Esophagus squamous epithelium (tissue), 5 donors: ENCODE measurements around the gene SFXN1. TPM values are rescaled to one million over a fixed set of nuclear protein-coding genes. Genes with fewer than 3 reads are reported as not detected.

Source experiments
- DNase-seq: peaks from one replicate; lab custom pipeline; 2025; lab: John Stamatoyannopoulos, UW
- H3K27ac ChIP-seq, 4 donors: fragments of 200-600 bp; sonication (generic); one replicate each; pipeline ENCODE4 v1.5.1; 2016 to 2019; ENCODE audit warnings: mild to moderate bottlenecking in 1 of 4
- H3K27me3 ChIP-seq, 4 donors: fragments of 200-600 bp; sonication (generic); 1 replicate in 3 of 4; 2 replicates in 1 of 4; pipeline versions ENCODE4 v1.5.1 to v1.6.0; 2017 to 2021; ENCODE audit warnings: antibody characterized with exemption in 1 of 4
- H3K36me3 ChIP-seq, 3 donors: fragments of 200-600 bp; sonication (generic); one replicate each; pipeline ENCODE4 v1.5.1; 2016 to 2019
- H3K4me1 ChIP-seq, 3 donors: fragments of 200-600 bp; sonication (generic); one replicate each; pipeline ENCODE4 v1.5.1; 2017 to 2019
- H3K4me3 ChIP-seq, 4 donors: fragments of 200-600 bp; sonication (generic); 1 replicate in 3 of 4; 2 replicates in 1 of 4; pipeline ENCODE4 v1.5.1; 2016 to 2019; ENCODE audit warnings: mild to moderate bottlenecking in 2 of 4, moderate library complexity in 1 of 4
- H3K9me3 ChIP-seq, 3 donors: fragments of 200-600 bp; sonication (generic); one replicate each; pipeline ENCODE4 v1.5.1; 2016 to 2019
- CTCF ChIP-seq, 6 experiments: fragments of 450-650 bp in 4 of 6; fragments of 200-600 bp in 2 of 6; sonication (generic) in 2 of 6; IDR thresholded peaks; one replicate each; pipeline ENCODE4 v1.5.1; 2016 to 2019; ENCODE audit warnings: antibody characterized with exemption in 6 of 6, mild to moderate bottlenecking in 4 of 6, moderate library complexity in 4 of 6
- POLR2A ChIP-seq, 4 donors: fragments of 450-650 bp; IDR thresholded peaks; one replicate each; pipeline ENCODE4 v1.6.1; 2017; ENCODE audit warnings: antibody characterized with exemption in 4 of 4, mild to moderate bottlenecking in 4 of 4, moderate library complexity in 3 of 4
- WGBS, 2 donors: methylation state at CpG; one replicate each; pipeline ENCODE4 v1.1.5; 2018; 5-methylcytosine and 5-hydroxymethylcytosine counted together
- intact Hi-C: fragments of 100-400 bp; cut with DNase I; formaldehyde crosslinking; loops from one replicate; pipeline ENCODE4 v1.15.0; 2022
- total RNA-seq, 4 donors: library from RNA; depleted of rRNA; stranded (reverse); fragments of >200 nt; gene quantifications; one replicate each; pipeline ENCODE4 v1.1.0, GENCODE V29; 2016
- donor health status: DM: yes; HTN: yes; CAD: no.

The SFXN1 gene
- total RNA-seq, 4 donors from 2014 or later = 39.6 to 81.7 (median 51.9) TPM

- 30 to 58% methylated on average over 5 of the region's 5 CpGs for WGBS, 2 donors
- peak overlapping the region in 3 of 4 donors; percentile 39 to 94 (median 72) for H3K27ac ChIP-seq
- peaks cover 0 to 11% (median 0%) of the 10 kb centered on the region in 3 donors for H3K36me3 ChIP-seq
- H3K27me3 ChIP-seq = peaks cover 0 to 2% (median 0%) of the 10 kb centered on the region in 4 donors
- H3K4me3 ChIP-seq = no peak overlapping the region
- TF ChIP-seq POLR2A (IDR thresholded peaks at IDR 0.05) = no peak
- TF ChIP-seq CTCF (IDR thresholded peaks at IDR 0.05) = no peak
- H3K4me1 ChIP-seq = peaks cover 10 to 62% (median 27%) of the 10 kb centered on the region in 3 donors
- no peaks in the 10 kb centered on the region for H3K9me3 ChIP-seq
- intact Hi-C loops = no loop called here
- no peak for DNase-seq
These were observed 920 bp upstream of the SFXN1 start for GRCh38 chr5:175477440-175477839.

GRCh38 chr5:175478008-175478383, 364 bp upstream of the SFXN1 start:
- H3K4me3 ChIP-seq = peak overlapping the region; percentile 57 to 100 (median 92)
- 0 to 3% methylated on average over 9 to 10 of the region's 12 CpGs for WGBS, 2 donors
- no peak for DNase-seq
- H3K27ac ChIP-seq = peak overlapping the region; percentile 72 to 94 (median 87)
- H3K9me3 ChIP-seq = no peaks in the 10 kb centered on the region
- H3K4me1 ChIP-seq = peaks cover 10 to 62% (median 27%) of the 10 kb centered on the region in 3 donors
- H3K27me3 ChIP-seq = no peaks in the 10 kb centered on the region
- intact Hi-C loops = no loop called here
- TF ChIP-seq CTCF (IDR thresholded peaks at IDR 0.05) (no peak), POLR2A (IDR thresholded peaks at IDR 0.05) (no peak)
- H3K36me3 ChIP-seq = peaks cover 0 to 11% (median 0%) of the 10 kb centered on the region in 3 donors

- peaks cover 10 to 62% (median 27%) of the 10 kb centered on the region in 3 donors for H3K4me1 ChIP-seq
- TF ChIP-seq POLR2A (IDR thresholded peaks at IDR 0.05) = no peak
- no peaks in the 10 kb centered on the region for H3K27me3 ChIP-seq
- WGBS, 2 donors = 30 to 32% methylated on average over 11 to 13 of the region's 13 CpGs
- peak overlapping the region; percentile 57 to 100 (median 92) for H3K4me3 ChIP-seq
- peak overlapping the region; percentile 72 to 94 (median 87) for H3K27ac ChIP-seq
- no peaks in the 10 kb centered on the region for H3K9me3 ChIP-seq
- intact Hi-C loops = no loop called here
- no peak for DNase-seq
- peaks cover 0 to 23% (median 7%) of the 10 kb centered on the region in 3 donors for H3K36me3 ChIP-seq
These were observed 943 bp downstream of the SFXN1 start for GRCh38 chr5:175479125-175479881.

- peaks cover 0 to 61% (median 9%) of the 10 kb centered on the region in 3 donors for H3K36me3 ChIP-seq
- intact Hi-C loops = no loop called here
- H3K4me3 ChIP-seq = no peak overlapping the region
These were observed 5.0 kb downstream of the SFXN1 start for GRCh38 chr5:175483337-175483736.

GRCh38 chr5:175484322-175484721, 6.0 kb downstream of the SFXN1 start:
- TF ChIP-seq CTCF (IDR thresholded peaks at IDR 0.05) (no peak), POLR2A (IDR thresholded peaks at IDR 0.05) (no peak)
- no peak overlapping the region for H3K4me3 ChIP-seq
- no peaks in the 10 kb centered on the region for H3K27me3 ChIP-seq
- peaks cover 0 to 68% (median 9%) of the 10 kb centered on the region in 3 donors for H3K36me3 ChIP-seq
- peaks cover 3 to 26% (median 15%) of the 10 kb centered on the region in 3 donors for H3K4me1 ChIP-seq
- H3K27ac ChIP-seq = no peak overlapping the region
- H3K9me3 ChIP-seq = no peaks in the 10 kb centered on the region
- intact Hi-C loops = no loop called here
- DNase-seq = no peak
- 100% methylated on average over 6 to 9 of the region's 26 CpGs for WGBS, 2 donors

More at GRCh38 chr5:175483337-175483736, 5.0 kb downstream of the SFXN1 start:
- DNase-seq = no peak
- Histone ChIP-seq H3K9me3 (no peaks in the 10 kb centered on the region), H3K27me3 (no peaks in the 10 kb centered on the region), H3K27ac (no peak overlapping the region), H3K4me1 (peaks cover 5 to 30% (median 17%) of the 10 kb centered on the region in 3 donors)
- TF ChIP-seq CTCF (IDR thresholded peaks at IDR 0.05) (no peak), POLR2A (IDR thresholded peaks at IDR 0.05) (no peak)
- 87 to 91% methylated on average over 7 to 8 of the region's 8 CpGs for WGBS, 2 donors
